Dermis microvascular lymphatic vessel endothelial cell (primary cell): ENCODE measurements around the gene PCDHGA5. TPM values are rescaled to one million over a fixed set of nuclear protein-coding genes. Genes with fewer than 3 reads are reported as not detected.
"Not testable (repeated sequence)": the region's sequence is repeated elsewhere in the genome, so short reads cannot be mapped to it uniquely, and the experiment has no call there.

Experiments used
- DNase-seq, 2 donors: peaks; one replicate each; pipeline versions ENCODE4 v3.0.0 to v3.0.0-alpha.2; 2010; ENCODE audit warnings: low read depth in 2 of 2
- total RNA-seq: library from RNA; depleted of rRNA; stranded (reverse); fragments of >200 nt; gene quantifications from 2 replicates; pipeline ENCODE4 v1.2.1, GENCODE V29; 2014

The PCDHGA5 gene
- total RNA-seq, result 0.26 and 0.63 TPM in 2 replicates

DNA sequence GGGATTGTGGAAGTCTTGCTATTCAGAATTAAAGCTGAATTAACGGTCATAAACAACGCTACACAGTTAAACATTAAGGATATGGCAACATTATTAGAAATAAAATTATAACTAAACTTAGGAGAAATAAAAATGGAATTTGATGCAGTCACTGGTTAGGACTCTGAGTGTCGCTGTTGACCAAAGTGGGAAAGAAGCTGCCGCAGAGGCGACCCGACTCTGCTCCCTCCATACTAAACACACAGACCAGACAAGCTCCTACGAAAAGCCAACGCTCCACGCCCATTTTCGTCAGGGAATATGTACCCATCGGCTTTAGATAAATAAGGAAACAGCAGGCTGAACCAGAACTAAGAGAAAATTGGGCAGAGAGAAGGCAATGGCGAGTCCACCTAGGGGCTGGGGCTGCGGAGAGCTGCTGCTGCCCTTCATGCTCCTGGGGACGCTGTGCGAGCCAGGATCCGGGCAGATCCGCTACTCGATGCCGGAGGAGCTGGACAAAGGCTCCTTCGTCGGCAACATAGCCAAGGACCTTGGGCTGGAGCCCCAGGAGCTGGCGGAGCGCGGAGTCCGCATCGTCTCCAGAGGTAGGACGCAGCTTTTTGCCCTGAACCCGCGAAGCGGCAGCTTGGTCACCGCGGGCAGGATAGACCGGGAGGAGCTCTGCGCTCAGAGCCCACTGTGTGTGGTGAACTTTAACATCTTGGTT, at the start of gene PCDHGA5:
PCDHGA5 (plus strand) TSS at position 211 of the 709 bp plus-strand sequence; CDS start at position 380, 169 bp downstream.
- DNase-seq, result no peak

DNA sequence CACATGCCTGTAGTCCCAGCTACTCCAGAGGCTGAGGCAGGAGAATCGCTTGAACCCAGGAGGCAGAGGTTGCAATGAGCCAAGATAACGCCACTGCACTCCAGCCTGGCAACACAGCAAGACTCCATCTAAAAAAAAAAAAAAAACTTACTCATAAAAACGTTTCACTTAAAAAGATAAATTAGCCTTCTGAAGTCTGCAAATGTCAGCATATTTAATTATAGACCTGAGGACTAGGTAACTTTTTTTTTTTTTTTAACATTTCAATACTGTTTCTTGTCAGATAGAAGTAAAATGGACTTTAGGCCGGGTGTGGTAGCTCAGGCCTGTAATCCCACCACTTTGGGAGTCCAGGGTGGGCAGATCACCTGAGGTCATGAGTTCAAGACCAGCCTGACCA, 47.0 kb upstream of the PCDHGA5 start:
- not testable (repeated sequence) for DNase-seq

- no peak for DNase-seq
Observed at GRCh38 chr5:141319202-141319601, 44.8 kb upstream of the PCDHGA5 start.

DNA sequence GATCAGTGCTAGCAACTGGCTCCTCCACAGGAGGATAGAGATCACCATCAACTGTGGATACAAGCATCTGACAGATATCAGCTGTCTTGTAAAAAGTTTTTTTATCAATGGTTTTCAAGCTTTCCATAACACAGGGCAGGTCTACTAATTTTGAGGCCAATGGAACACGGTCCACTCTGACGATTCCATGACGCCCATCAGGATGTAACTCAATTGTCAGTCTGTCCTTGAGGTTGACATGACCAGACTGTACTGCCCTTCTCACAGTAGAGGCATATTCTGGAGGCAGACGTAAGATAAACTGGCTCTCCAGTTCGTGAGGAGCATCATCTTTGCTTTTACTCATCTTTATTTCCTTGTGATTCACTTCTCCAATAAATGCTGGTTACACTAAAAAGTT, 44.3 kb upstream of the PCDHGA5 start:
- DNase-seq, result no peak

GRCh38 chr5:141320225-141321169, 43.5 kb upstream of the PCDHGA5 start, which contains the start of gene TAF7:
TAF7 (minus strand) TSS chr5:141320784; CDS start chr5:141320044, 740 bp downstream.
- DNase-seq, result peak; percentile 91 to 94

- no peak for DNase-seq
Observed at GRCh38 chr5:141322261-141322660, 41.7 kb upstream of the PCDHGA5 start.

DNA sequence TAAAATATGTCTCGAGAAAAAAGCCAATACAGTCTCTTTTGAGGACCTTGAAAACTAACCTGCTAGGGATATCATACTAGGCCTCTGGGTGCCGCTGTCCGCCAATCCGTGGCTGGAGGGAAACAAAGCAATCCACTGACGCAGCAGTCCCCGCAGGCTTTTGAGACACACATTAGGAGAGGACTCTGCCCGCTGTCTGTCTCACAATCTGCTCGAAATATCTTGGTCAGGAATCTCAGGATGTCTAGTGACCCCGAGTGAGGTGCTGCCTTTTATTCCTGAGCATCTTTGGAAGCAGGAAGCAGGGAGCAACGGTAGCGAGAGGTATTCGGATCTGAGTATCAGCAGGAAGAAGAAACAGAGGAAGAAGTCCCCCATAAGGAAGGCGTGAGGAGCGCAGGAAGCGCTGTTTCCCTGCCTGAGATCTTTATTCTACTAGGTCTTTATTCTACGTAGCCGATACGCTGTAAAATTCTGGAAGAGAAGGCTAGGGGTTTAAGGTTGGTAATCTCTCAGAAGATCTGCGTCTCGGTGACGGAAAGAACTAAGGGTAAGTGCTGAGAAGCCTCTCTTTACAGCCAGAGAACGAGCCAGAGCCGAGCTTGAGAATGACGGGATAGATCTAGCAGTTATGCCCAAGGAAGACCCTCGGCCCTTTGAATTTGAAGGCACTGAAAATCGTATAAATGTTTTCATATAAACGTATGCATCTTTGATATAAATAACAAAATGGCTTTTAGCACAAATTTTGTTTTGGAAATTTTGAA, 37.7 kb upstream of the PCDHGA5 start:
- peak; percentile 41 to 75 for DNase-seq

DNA sequence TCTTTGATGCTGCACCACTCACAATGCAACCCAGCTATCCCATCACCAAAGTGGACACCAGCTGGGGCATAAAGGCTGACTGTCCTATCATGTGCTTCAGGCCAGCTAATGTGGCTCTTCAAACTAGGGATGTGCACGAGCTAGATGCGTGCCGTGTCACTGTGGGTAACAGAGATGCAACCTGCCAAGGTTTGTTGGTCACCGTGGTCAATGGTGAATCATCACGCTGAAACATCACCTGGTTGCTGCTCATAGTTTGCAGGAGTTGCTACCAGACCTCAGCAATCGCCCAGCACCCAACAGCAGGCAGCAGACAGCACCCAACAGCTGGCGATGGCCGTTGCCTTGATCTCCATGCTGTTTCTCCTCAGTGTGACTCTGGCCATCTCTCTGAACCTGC, 35.7 kb upstream of the PCDHGA5 start:
- DNase-seq, result no peak

DNA sequence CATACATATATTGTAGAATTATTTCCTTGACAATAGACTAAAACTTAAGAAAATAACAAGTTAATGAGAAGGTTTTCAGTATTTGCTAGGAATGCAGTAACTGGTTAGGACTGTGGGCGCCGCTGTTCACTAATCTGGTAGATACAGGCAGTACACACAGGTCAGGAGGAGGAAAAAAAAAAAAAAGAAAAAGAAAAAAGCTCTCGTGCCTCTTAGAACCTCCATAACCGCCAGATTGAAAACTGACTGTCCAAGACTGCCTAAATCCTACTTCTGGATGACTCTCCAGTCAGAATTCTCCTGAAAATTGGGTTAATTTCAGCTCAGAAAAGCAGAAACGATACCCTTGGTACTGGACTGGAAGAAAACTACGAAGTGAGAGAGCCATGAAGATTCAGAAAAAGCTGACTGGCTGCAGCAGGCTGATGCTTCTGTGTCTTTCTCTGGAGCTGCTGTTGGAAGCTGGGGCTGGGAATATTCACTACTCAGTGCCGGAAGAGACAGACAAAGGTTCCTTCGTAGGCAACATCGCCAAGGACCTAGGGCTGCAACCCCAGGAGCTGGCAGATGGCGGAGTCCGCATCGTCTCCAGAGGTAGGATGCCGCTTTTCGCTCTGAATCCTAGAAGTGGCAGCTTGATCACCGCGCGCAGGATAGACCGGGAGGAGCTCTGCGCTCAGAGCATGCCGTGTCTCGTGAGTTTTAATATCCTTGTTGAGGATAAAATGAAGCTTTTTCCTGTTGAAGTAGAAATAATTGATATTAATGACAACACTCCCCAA, 33.5 kb upstream of the PCDHGA5 start, which contains the start of gene PCDHGA1:
PCDHGA1 (plus strand) TSS at position 216 of the 782 bp plus-strand sequence.
- peak in 1 of 2 donors; percentile 51 for DNase-seq

DNA sequence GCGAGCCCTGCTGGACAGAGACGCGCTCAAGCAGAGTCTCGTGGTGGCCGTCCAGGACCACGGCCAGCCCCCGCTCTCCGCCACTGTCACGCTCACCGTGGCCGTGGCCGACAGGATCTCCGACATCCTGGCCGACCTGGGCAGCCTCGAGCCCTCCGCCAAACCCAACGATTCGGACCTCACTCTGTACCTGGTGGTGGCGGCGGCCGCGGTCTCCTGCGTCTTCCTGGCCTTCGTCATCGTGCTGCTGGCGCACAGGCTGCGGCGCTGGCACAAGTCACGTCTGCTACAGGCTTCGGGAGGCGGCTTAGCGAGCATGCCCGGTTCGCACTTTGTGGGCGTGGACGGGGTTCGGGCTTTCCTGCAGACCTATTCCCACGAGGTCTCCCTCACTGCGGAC, 31.4 kb upstream of the PCDHGA5 start:
- not testable (repeated sequence) for DNase-seq

GRCh38 chr5:141338538-141339306, 25.2 kb upstream of the PCDHGA5 start, which contains the start of gene PCDHGA2:
PCDHGA2 (plus strand) TSS chr5:141338760.
- peak in 1 of 2 donors; percentile 64 for DNase-seq

DNA sequence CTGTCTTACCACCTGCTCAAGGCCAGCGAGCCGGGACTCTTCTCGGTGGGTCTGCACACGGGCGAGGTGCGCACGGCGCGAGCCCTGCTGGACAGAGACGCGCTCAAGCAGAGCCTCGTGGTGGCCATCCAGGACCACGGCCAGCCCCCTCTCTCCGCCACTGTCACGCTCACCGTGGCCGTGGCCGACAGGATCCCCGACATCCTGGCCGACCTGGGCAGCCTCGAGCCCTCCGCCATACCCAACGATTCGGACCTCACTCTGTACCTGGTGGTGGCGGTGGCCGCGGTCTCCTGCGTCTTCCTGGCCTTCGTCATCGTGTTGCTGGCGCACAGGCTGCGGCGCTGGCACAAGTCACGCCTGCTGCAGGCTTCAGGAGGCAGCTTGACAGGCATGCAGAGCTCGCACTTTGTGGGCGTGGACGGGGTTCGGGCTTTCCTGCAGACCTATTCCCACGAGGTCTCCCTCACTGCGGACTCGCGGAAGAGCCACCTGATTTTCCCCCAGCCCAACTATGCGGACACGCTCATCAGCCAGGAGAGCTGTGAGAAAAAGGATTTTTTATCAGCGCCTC, 23.1 kb upstream of the PCDHGA5 start:
- not testable (repeated sequence) for DNase-seq

DNA sequence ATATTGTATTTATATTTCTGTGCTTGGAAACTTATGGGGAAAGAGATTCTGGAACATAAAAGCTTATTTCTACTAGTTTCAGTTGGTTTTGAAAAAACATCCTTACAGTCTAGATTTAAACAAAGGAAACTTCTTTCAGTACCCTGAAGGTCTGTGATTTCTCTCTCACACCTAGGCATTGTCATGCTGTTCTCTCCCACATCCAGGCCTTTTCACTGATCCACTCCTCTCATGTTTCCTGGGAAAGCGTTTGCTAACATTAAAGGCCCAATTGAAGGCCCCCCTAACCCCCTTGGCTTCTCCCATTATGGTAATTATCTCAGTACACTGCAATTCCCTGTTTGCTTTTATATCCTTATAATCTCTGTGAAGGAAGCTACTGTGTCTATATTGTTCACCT, 21.2 kb upstream of the PCDHGA5 start:
- DNase-seq, result no peak

- DNase-seq, result peak in 1 of 2 donors; percentile 58
Observed at GRCh38 chr5:141343242-141343952, 20.6 kb upstream of the PCDHGA5 start, which contains the start of gene PCDHGA3. PCDHGA3 (plus strand) TSS chr5:141343829; CDS start chr5:141344034, 205 bp downstream.

DNA sequence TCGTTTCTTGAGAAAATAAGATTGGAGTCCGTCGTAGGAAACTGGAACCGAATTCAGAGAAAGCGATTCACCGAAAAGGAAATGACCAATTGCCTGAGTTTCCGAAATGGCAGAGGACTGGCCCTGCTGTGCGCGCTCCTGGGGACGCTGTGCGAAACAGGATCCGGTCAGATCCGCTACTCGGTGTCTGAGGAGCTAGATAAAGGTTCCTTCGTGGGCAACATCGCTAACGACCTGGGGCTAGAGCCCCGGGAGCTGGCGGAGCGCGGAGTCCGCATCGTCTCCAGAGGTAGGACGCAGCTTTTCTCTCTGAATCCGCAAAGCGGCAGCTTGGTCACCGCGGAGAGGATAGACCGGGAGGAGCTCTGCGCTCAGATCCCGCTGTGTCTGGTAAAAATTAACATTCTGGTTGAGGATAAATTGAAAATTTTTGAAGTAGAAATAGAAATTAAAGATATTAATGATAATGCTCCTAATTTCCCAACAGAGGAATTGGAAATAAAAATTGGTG, 20.0 kb upstream of the PCDHGA5 start:
- DNase-seq, result no peak

- DNase-seq, result no peak
Observed at GRCh38 chr5:141345327-141345726, 18.6 kb upstream of the PCDHGA5 start.

- DNase-seq, result not testable (repeated sequence)
Observed at GRCh38 chr5:141346017-141346416, 17.9 kb upstream of the PCDHGA5 start.

GRCh38 chr5:141349917-141350619, 13.9 kb upstream of the PCDHGA5 start, which contains the start of gene PCDHGB1:
PCDHGB1 (plus strand) TSS chr5:141350099; CDS start chr5:141350261, 162 bp downstream.
- DNase-seq, result peak in 1 of 2 donors; percentile 42
